ENCODE data around the gene GPR62.

DNA sequence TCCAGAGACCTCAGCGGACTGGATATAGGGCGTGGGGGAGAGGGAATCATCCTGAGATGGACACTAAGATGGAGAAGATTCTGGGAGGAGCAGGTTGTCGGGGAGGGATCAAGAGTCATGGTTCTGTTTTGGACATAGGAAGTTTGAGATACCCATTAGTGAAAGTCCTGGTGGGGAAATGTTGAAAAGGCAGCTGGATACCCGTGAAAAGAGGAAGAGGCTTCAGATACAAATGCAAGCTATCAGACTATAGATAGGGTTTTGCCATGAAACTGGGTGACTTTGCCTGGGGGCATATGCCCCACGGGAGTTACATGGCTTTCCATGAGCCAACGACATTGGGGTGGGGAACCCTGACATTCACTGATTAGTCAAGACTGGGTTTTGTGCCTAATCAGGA, 1.1 kb upstream of the GPR62 start:
- TF ChIP-seq CBX5 (IDR thresholded peaks at IDR 0.05; ENCODE audit: borderline replicate concordance, low read depth): no peak
- TF ChIP-seq TAF9B (IDR thresholded peaks at IDR 0.05; ENCODE audit: partially characterized antibody): no peak
- TF ChIP-seq, protein P1, sequence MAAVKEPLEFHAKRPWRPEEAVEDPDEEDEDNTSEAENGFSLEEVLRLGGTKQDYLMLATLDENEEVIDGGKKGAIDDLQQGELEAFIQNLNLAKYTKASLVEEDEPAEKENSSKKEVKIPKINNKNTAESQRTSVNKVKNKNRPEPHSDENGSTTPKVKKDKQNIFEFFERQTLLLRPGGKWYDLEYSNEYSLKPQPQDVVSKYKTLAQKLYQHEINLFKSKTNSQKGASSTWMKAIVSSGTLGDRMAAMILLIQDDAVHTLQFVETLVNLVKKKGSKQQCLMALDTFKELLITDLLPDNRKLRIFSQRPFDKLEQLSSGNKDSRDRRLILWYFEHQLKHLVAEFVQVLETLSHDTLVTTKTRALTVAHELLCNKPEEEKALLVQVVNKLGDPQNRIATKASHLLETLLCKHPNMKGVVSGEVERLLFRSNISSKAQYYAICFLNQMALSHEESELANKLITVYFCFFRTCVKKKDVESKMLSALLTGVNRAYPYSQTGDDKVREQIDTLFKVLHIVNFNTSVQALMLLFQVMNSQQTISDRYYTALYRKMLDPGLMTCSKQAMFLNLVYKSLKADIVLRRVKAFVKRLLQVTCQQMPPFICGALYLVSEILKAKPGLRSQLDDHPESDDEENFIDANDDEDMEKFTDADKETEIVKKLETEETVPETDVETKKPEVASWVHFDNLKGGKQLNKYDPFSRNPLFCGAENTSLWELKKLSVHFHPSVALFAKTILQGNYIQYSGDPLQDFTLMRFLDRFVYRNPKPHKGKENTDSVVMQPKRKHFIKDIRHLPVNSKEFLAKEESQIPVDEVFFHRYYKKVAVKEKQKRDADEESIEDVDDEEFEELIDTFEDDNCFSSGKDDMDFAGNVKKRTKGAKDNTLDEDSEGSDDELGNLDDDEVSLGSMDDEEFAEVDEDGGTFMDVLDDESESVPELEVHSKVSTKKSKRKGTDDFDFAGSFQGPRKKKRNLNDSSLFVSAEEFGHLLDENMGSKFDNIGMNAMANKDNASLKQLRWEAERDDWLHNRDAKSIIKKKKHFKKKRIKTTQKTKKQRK (IDR thresholded peaks at IDR 0.05; ENCODE audit: borderline replicate concordance, low read depth, low read length): no peak
- no peak for TF ChIP-seq BRCA1 (IDR thresholded peaks at IDR 0.05)
- TF ChIP-seq BRCA1 (CRISPR knock-in tag; IDR thresholded peaks at IDR 0.05): no peak
- no peak for TF ChIP-seq ZNF174 (CRISPR knock-in tag; IDR thresholded peaks at IDR 0.05)
- TF ChIP-seq POLR2AphosphoS5 (IDR thresholded peaks at IDR 0.05; ENCODE audit: control insufficient read depth, insufficient read depth, low read depth, low read length): no peak
- TF ChIP-seq, protein P2, sequence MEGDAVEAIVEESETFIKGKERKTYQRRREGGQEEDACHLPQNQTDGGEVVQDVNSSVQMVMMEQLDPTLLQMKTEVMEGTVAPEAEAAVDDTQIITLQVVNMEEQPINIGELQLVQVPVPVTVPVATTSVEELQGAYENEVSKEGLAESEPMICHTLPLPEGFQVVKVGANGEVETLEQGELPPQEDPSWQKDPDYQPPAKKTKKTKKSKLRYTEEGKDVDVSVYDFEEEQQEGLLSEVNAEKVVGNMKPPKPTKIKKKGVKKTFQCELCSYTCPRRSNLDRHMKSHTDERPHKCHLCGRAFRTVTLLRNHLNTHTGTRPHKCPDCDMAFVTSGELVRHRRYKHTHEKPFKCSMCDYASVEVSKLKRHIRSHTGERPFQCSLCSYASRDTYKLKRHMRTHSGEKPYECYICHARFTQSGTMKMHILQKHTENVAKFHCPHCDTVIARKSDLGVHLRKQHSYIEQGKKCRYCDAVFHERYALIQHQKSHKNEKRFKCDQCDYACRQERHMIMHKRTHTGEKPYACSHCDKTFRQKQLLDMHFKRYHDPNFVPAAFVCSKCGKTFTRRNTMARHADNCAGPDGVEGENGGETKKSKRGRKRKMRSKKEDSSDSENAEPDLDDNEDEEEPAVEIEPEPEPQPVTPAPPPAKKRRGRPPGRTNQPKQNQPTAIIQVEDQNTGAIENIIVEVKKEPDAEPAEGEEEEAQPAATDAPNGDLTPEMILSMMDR (IDR thresholded peaks at IDR 0.05 in 2 of 3, conservative IDR thresholded peaks at IDR 0.05 in 1 of 3; ENCODE audit: insufficient read depth in 2 of 3, low read depth in 1 of 3, low read length in 3 of 3): no peak
- TF ChIP-seq, protein P3, sequence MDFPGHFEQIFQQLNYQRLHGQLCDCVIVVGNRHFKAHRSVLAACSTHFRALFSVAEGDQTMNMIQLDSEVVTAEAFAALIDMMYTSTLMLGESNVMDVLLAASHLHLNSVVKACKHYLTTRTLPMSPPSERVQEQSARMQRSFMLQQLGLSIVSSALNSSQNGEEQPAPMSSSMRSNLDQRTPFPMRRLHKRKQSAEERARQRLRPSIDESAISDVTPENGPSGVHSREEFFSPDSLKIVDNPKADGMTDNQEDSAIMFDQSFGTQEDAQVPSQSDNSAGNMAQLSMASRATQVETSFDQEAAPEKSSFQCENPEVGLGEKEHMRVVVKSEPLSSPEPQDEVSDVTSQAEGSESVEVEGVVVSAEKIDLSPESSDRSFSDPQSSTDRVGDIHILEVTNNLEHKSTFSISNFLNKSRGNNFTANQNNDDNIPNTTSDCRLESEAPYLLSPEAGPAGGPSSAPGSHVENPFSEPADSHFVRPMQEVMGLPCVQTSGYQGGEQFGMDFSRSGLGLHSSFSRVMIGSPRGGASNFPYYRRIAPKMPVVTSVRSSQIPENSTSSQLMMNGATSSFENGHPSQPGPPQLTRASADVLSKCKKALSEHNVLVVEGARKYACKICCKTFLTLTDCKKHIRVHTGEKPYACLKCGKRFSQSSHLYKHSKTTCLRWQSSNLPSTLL (IDR thresholded peaks at IDR 0.05): no peak
- no peak for TF ChIP-seq EZH2 (IDR thresholded peaks at IDR 0.05; ENCODE audit: borderline replicate concordance, low read depth, low read length)
- no peak for TF ChIP-seq ARID1B (IDR thresholded peaks at IDR 0.05)
- TF ChIP-seq, protein P4, sequence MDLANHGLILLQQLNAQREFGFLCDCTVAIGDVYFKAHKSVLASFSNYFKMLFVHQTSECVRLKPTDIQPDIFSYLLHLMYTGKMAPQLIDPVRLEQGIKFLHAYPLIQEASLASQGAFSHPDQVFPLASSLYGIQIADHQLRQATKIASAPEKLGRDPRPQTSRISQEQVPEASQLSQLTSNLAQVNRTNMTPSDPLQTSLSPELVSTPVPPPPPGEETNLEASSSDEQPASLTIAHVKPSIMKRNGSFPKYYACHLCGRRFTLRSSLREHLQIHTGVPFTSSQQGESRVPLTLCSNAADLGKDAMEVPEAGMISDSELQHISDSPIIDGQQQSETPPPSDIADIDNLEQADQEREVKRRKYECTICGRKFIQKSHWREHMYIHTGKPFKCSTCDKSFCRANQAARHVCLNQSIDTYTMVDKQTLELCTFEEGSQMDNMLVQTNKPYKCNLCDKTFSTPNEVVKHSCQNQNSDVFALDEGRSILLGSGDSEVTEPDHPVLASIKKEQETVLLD (IDR thresholded peaks at IDR 0.05): no peak
- no peak for TF ChIP-seq POLR2AphosphoS2 (IDR thresholded peaks at IDR 0.05; ENCODE audit: low read length)

Data from K562 (cell line).